ENCODE data around the gene MEGF9.

MEGF9 gene

DNA sequence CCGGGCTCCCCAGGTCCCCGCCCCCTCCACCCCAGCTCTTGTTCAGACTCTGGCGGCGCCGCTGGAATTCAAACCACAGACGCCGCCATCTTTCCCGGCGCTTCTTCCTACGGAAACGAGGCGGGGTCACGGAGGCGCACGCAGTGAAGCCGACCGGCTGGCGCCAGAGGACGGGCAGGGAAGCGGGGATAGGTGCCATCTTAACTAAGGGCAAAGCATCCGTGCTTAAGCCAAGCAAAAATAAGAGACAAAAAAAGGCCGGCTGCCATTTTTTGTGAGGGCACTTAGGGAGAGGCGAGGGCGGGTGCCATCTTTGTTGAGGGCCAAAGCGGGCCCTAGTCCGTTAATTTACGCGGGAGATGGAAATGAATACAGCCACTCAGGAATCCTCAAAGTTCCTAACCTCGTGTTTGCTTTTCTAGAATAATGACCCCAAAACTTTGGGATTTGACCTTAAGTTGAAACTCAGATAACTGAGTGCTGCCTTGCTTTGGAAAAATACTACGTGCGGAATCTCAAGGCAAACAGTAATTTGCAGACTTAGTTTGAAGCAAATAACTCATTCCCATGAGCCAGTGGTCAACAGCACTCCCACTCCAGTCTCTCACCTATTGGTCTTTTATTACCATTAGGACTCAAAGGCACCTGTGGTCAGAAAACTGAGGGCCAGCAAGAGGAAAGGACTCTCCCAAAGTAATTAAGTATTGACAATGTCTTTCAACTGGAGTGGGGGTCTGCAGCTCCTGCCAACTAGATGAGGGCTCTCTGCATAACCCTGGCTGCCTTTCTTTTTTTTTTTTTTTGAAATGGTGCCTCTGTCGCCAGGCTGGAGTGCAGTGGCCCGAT lies 134.0 kb downstream of the MEGF9 start, which contains the start of gene CDK5RAP2:
Gene CDK5RAP2, minus strand, starts transcription at position 117 of the 846 bp plus-strand sequence. CDS start 189 bp downstream, outside the sequence.
- peak; percentile 91 for DNase-seq (ENCODE audit: low spot score)
- TF ChIP-seq, protein P1, sequence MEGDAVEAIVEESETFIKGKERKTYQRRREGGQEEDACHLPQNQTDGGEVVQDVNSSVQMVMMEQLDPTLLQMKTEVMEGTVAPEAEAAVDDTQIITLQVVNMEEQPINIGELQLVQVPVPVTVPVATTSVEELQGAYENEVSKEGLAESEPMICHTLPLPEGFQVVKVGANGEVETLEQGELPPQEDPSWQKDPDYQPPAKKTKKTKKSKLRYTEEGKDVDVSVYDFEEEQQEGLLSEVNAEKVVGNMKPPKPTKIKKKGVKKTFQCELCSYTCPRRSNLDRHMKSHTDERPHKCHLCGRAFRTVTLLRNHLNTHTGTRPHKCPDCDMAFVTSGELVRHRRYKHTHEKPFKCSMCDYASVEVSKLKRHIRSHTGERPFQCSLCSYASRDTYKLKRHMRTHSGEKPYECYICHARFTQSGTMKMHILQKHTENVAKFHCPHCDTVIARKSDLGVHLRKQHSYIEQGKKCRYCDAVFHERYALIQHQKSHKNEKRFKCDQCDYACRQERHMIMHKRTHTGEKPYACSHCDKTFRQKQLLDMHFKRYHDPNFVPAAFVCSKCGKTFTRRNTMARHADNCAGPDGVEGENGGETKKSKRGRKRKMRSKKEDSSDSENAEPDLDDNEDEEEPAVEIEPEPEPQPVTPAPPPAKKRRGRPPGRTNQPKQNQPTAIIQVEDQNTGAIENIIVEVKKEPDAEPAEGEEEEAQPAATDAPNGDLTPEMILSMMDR (IDR thresholded peaks at IDR 0.05; ENCODE audit: extremely low read depth, insufficient read depth, missing control alignments): no peak
- in situ Hi-C loops (cut with MboI; ENCODE audit: low pct_unique_long_range_greater_than_20kb, low sequenced_read_pairs, unreplicated experiment): no loop called here

DNA sequence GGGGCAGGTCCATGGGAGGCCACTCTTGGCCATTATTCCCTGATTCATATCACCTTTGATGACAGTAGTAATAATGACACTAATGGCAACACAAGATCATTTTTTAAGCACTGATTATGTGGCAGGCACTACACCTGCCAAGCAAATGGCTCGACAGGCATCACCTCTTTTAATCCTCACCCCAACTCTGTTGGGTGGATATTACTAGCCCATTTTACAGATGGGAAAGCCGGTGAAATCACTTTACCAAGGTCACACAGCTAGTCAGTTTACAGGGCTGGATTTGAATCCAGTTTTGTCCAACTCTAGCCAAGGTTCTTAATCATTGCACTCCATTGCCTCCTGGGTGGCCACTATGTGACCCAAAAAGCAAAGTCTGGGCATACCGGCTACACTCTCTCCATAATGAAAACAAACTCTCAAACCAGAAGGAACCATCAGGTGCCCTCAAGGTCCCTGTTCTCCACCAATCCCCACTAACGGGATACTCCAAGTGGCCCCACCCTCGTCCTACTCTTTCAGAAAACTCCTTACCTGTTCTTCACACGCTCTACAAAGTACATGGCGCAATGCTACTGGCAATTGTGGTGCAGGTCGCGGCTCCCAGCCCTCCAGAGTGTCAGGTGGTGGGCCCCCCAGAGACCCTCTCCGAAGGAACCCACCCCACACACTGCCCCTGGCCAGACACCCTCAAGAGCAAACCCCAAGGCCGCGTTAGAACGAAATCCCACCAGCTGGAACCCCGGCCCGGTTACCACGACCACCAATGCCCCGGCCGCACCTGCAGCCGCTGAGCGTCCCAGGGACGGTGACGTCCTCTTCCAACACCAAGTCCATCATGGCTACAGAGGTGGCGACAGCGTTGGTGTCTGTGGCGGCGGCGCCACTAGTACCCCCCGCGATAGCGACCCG lies 134.9 kb downstream of the MEGF9 start:
- TF ChIP-seq, protein P1 (IDR thresholded peaks at IDR 0.05; ENCODE audit: extremely low read depth, insufficient read depth, missing control alignments): no peak
- in situ Hi-C loops (cut with MboI; ENCODE audit: low pct_unique_long_range_greater_than_20kb, low sequenced_read_pairs, unreplicated experiment): no loop called here
- DNase-seq (ENCODE audit: low spot score): no peak

DNA sequence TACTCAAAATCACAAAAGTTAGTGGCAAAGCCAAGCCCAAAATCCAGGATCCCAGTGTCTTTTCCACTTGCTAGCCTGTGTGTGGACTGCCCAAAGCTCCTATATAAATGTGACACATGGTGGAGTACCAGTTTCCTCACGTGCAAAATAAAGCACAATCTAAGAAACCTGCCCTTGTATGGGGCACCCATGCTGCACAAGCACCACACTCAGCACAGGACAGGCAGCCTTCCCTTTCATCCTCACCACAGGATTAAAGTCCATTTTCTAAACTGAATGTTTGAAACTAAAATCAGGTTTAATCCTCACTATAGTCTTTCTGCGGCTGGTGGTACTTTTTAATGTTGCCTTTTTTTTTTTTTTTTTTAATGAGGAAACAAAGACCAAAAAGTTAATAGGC lies 139.8 kb downstream of the MEGF9 start:
- TF ChIP-seq, protein P1 (IDR thresholded peaks at IDR 0.05; ENCODE audit: extremely low read depth, insufficient read depth, missing control alignments): no peak
- in situ Hi-C loops (cut with MboI; ENCODE audit: low pct_unique_long_range_greater_than_20kb, low sequenced_read_pairs, unreplicated experiment): no loop called here
- no peak for DNase-seq (ENCODE audit: low spot score)

DNA sequence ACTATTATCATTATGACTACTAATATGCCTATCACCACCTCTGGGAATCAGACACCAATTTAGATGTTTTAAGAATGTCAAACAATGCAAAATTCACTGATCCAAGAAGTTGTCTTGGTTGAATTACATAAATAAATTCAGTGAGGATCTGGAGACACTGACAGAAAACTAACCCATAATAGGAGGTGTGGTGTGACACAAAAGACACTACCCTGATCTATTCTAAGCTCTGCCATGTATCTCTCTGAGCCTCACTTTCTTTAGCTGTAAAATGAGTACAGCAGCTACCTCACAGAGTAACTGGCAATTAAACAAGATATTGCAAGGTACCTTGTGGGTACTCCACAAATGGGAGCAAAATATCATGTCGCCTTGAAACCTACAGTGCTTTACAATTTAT lies 141.8 kb downstream of the MEGF9 start:
- TF ChIP-seq, protein P1 (IDR thresholded peaks at IDR 0.05; ENCODE audit: extremely low read depth, insufficient read depth, missing control alignments): no peak
- in situ Hi-C loops (cut with MboI; ENCODE audit: low pct_unique_long_range_greater_than_20kb, low sequenced_read_pairs, unreplicated experiment): no loop called here
- no peak for DNase-seq (ENCODE audit: low spot score)

DNA sequence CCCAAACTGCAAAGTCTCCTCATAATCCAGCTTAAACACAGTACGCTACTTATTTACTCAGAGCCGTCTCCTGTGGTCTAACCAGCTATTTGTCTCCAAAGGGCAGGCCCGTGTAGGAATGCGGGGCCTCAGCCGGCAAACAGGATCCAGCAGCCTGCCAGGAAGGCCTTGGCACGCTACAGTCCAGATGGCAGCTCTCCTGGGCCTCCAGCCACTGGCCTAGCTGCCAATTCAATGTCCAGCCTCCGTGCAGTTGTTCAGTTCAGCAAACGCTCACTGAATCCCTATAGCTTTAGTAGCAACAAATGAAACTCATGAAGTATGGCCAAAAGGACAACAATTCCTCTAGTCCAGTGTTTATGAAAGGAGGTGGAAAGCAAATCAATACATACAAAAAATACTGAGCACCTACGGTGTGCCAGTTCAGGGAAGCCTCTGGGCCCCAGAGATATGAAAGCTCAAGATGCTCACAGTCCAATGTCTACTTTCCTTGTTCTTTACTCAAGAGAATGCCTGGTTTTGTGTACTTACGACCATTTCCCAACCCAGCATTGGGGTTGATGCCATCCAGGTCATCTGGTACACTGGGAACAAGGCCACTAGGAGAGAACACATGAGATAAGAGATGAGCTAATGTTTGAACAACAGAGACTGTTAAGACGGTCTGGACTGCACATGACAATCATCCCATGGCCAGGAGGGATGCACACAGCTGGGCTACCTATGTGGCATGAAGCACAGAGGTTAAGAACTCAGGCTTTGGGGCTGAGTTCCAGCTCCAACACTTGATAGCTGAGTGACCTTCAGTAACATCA lies 142.6 kb downstream of the MEGF9 start:
- TF ChIP-seq, protein P1 (IDR thresholded peaks at IDR 0.05; ENCODE audit: extremely low read depth, insufficient read depth, missing control alignments): no peak
- no peak for DNase-seq (ENCODE audit: low spot score)
- in situ Hi-C loops (cut with MboI; ENCODE audit: low pct_unique_long_range_greater_than_20kb, low sequenced_read_pairs, unreplicated experiment): no loop called here

DNA sequence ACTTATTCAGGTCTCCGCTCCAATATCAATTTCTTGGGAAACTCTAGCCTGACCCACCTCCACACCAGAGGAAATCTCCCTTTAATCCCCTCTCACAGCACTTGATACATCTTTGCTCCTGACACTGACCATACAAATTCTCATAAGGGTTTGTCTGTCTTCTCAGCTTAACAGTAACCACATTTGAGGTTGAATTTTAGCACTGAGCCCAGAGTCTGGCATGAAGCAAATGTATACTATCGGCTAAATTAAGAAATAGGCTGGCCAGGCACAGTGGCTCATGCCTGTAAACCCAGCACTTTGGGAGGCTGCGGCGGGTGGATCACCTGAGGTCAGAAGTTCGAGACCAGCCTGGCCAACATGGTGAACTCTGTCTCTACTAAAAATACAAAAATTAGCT lies 144.0 kb downstream of the MEGF9 start:
- TF ChIP-seq, protein P1 (IDR thresholded peaks at IDR 0.05; ENCODE audit: extremely low read depth, insufficient read depth, missing control alignments): no peak
- in situ Hi-C loops (cut with MboI; ENCODE audit: low pct_unique_long_range_greater_than_20kb, low sequenced_read_pairs, unreplicated experiment): no loop called here

More for the DNA sequence above, 144.0 kb downstream of the MEGF9 start:
- DNase-seq (ENCODE audit: low spot score): no peak

Measured in GM13977 (cell line).